GM12872 (cell line): ENCODE measurements around the gene COG6.
A peak's percentile ranks its signal among the peaks of the same experiment; 100 is the strongest.

Source experiments
- CTCF ChIP-seq: IDR thresholded peaks from 3 replicates; pipeline ENCODE4 v1.5.1; 2011; ENCODE audit warnings: low read depth, mild to moderate bottlenecking, low read length, moderate library complexity; ENCODE audit not compliant: insufficient read depth

Gene COG6

GRCh38 chr13:39655569-39656324 is at the start of gene COG6:
COG6 (plus strand) TSS chr13:39655662; CDS start chr13:39655727, 65 bp downstream.
- peak; percentile 26; the same call in 1 of the 3 replicates for TF ChIP-seq CTCF

GRCh38 chr13:39605677-39606320 is 49.7 kb upstream of the COG6 start:
- TF ChIP-seq CTCF, result no peak

- no peak for TF ChIP-seq CTCF
Measured at GRCh38 chr13:39607876-39608275, 47.6 kb upstream of the COG6 start.

GRCh38 chr13:39612023-39612637 is 43.3 kb upstream of the COG6 start:
- TF ChIP-seq CTCF, result peak; percentile 76

GRCh38 chr13:39616087-39616694 is 39.3 kb upstream of the COG6 start:
- TF ChIP-seq CTCF, result peak; percentile 90

- TF ChIP-seq CTCF, result no peak
Measured at GRCh38 chr13:39618561-39618960, 36.9 kb upstream of the COG6 start.

GRCh38 chr13:39623466-39623865 is 32.0 kb upstream of the COG6 start:
- TF ChIP-seq CTCF, result no peak
